KG1 (cell line): ENCODE measurements around the gene DYDC2.
"Not testable (repeated sequence)": the region's sequence is repeated elsewhere in the genome, so short reads cannot be mapped to it uniquely, and the experiment has no call there.

Experiments
- DNase-seq: peaks from one replicate; lab custom pipeline; 2025; lab: John Stamatoyannopoulos, UW

DYDC2 gene

DNA sequence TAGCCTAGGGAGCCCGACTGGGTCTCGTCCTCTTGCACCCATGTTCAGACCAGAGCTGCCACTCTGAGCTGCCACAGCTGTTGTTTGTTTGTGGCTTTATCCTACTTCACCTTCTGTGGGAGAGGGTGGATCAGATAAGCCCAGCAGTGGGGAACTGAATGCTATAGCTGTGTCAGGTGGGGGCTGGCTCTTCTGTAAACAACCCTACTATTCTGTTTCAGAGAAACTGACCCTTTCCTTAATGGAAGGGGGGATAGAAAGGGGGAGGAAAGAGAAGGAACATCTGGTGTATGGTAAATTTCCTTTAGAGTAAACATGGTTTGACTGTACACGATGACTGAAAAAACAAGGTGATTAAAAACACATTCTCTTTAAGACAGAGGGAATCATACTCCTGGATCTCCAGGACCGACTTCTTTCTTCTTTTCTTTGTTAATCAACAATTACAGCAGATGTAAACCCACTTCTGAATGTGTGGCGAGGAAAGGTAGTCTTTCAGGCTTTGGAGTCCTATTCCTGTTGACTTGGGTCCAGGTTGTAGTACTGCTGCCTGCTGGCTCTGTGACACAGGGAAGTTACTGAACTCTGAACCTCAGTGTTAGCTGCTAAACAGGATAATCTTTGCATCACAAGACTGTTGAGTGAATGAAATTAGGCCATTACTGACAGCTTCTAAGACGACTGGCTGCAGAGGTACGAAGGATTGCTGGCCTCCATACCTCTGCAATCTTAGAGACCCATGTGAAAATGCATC is 57.7 kb downstream of the DYDC2 start:
- DNase-seq: no peak

DNA sequence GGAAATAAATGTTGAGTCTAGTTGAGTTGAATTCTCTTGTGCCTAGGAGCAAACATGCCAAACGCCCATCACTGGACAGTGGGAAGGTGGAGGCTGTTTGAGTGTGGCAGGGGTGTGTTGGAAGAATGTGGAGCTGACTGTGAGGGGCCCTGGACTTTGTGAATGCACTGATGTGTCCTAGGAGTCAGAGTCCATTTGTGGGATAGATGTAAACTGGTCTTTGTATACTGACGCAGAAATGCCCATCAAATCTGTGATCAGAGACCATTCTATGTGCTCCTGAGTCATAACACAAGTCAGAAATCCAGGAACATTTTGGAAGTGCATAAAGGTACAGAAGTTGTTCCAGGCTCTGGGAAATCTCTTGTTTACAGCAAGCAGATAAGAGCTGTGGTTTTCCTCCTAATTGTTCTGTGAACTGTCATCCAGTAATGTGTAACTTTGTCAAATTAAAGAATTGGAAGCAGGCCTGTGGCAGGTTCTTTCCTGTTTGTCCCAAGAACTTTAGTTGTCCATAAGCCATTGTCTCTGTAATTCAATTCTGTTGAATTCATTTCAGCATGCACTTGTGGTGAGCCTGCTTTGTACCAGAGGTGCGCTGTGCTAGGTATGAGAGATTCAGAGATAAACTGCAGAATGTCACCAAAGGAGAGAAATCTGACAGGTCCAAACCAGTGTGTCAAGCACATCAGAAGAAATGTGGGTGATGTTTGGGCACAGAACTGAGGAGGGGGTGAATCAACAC is 59.3 kb downstream of the DYDC2 start:
- DNase-seq: no peak

DNA sequence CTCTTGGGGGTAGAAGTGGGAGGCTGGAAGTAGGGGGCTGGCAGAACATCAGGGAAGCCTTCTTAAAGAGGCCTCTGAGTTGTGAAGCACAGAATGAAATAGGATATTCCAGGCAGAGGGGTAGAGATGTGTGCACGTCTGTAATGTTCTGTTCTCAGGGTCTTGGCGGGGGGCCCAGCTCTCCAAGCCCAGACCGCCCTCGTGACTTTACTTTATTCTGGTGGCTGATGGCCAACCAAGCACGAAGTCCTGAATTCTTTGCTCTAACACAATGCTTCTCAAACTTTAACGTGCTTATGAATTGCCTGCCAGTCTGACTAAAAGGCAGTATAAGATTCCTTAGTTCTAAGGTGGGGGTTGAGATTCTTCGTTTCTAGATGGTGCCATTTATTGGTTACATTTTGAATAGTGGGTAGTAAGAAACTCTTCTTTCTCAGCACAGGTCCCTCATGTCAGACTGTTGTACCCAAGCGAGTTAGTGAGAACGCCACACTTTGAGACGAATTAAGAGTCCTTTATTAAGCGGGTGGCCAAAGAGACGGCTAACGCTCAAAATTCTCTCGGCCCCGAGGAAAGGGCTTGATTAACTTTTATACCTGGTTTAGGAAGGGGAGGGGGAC is 60.0 kb downstream of the DYDC2 start:
- DNase-seq: no peak

DNA sequence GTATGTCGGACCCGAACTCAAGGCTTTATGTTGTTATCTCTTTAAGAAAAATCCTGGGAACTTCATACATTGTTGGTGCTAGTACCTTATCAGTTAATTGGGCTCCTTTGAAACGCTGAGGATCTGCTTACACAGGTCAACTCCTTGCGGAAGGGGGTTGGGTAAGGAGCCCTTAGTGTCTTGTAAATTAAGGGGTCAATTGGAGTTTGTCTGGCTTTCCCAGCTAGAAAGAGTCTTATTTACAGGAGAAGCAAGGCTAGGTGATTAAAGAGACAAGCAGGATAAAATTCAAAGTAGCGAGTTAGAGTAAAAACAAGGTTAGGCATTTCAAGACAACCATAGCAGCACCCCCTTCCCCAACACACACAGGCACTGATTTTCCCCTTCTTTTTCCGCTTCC is 60.7 kb downstream of the DYDC2 start:
- DNase-seq: not testable (repeated sequence)
